H9 (cell line): ENCODE results near the gene GDI2. TPM values are rescaled to one million over a fixed set of nuclear protein-coding genes. Genes with fewer than 3 reads are reported as not detected.

ENCODE experiments used
- DNase-seq: peaks from one replicate; pipeline ENCODE4 v3.0.0-alpha.2; 2017
- H2AFZ ChIP-seq: one replicate; pipeline ENCODE4 v1.6.1; 2013; ENCODE audit warnings: mild to moderate bottlenecking, low read length, control low read depth, moderate library complexity
- H2AK5ac ChIP-seq: 2 replicates; pipeline ENCODE4 v1.6.1; 2013; ENCODE audit warnings: low read length, control low read depth, mixed read lengths; ENCODE audit not compliant: insufficient read length
- H2BK120ac ChIP-seq: one replicate; pipeline ENCODE4 v1.6.1; 2013; ENCODE audit warnings: low read depth, mild to moderate bottlenecking, low read length, control low read depth, inconsistent platforms; ENCODE audit not compliant: poor library complexity, severe bottlenecking
- H2BK12ac ChIP-seq: 2 replicates; pipeline ENCODE4 v1.6.1; 2013; ENCODE audit warnings: low read length, control low read depth, mixed read lengths, low read depth; ENCODE audit not compliant: insufficient read length
- H2BK15ac ChIP-seq: 2 replicates; pipeline ENCODE4 v1.6.1; 2013; ENCODE audit warnings: low read depth, low read length, control low read depth
- H2BK20ac ChIP-seq: one replicate; pipeline ENCODE4 v1.6.1; 2013; ENCODE audit warnings: low read depth, mild to moderate bottlenecking, low read length, control low read depth, inconsistent platforms; ENCODE audit not compliant: poor library complexity, severe bottlenecking
- H2BK5ac ChIP-seq: 2 replicates; pipeline ENCODE4 v1.6.1; 2013; ENCODE audit warnings: low read length, control low read depth, mixed read lengths; ENCODE audit not compliant: insufficient read length
- H3K14ac ChIP-seq: 2 replicates; pipeline ENCODE4 v1.6.1; 2013; ENCODE audit warnings: low read length, control low read depth; ENCODE audit not compliant: insufficient read depth
- H3K18ac ChIP-seq: 2 replicates; pipeline ENCODE4 v1.6.1; 2013; ENCODE audit warnings: low read depth, mild to moderate bottlenecking, mixed read lengths, low read length, control low read depth; ENCODE audit not compliant: insufficient read length
- H3K23ac ChIP-seq: 2 replicates; pipeline ENCODE4 v1.6.1; 2013; ENCODE audit warnings: low read length, control low read depth, mixed read lengths, low read depth; ENCODE audit not compliant: insufficient read length
- H3K23me2 ChIP-seq: 2 replicates; pipeline ENCODE4 v1.6.1; 2013; ENCODE audit warnings: low read depth, mild to moderate bottlenecking, mixed read lengths, low read length, control low read depth; ENCODE audit not compliant: insufficient read length, poor library complexity, severe bottlenecking
- H3K27ac ChIP-seq: 2 replicates; pipeline ENCODE4 v1.5.1; 2013; ENCODE audit warnings: low read length, control low read depth, mixed read lengths, low read depth; ENCODE audit not compliant: insufficient read length
- H3K27me3 ChIP-seq: 2 replicates; pipeline ENCODE4 v1.6.1; 2013; ENCODE audit warnings: low read length, control low read depth, inconsistent platforms; ENCODE audit not compliant: insufficient read depth
- H3K4ac ChIP-seq: 2 replicates; pipeline ENCODE4 v1.6.1; 2013; ENCODE audit warnings: low read depth, mild to moderate bottlenecking, control low read depth, inconsistent platforms, low read length, moderate library complexity
- H3K4me1 ChIP-seq: 2 replicates; pipeline ENCODE4 v1.6.1; 2013; ENCODE audit warnings: low read length, control low read depth, inconsistent platforms; ENCODE audit not compliant: insufficient read depth
- H3K4me2 ChIP-seq: 2 replicates; pipeline ENCODE4 v1.6.1; 2013; ENCODE audit warnings: low read length, control low read depth, mixed read lengths; ENCODE audit not compliant: insufficient read length, insufficient read depth
- H3K56ac ChIP-seq: 2 replicates; pipeline ENCODE4 v1.6.1; 2013; ENCODE audit warnings: low read depth, mild to moderate bottlenecking, mixed read lengths, low read length, control low read depth; ENCODE audit not compliant: insufficient read length
- H3K79me1 ChIP-seq: 2 replicates; pipeline ENCODE4 v1.6.1; 2013; ENCODE audit warnings: low read depth, mild to moderate bottlenecking, moderate library complexity, low read length, control low read depth, inconsistent platforms; ENCODE audit not compliant: insufficient read depth, poor library complexity, severe bottlenecking
- H3K79me2 ChIP-seq: 2 replicates; pipeline ENCODE4 v1.6.1; 2013; ENCODE audit warnings: low read length, control low read depth, inconsistent platforms; ENCODE audit not compliant: insufficient read depth
- H3K9ac ChIP-seq: 2 replicates; pipeline ENCODE4 v1.6.1; 2013; ENCODE audit warnings: low read length, control low read depth, mixed read lengths; ENCODE audit not compliant: insufficient read length; ENCODE audit errors: extremely low read depth
- H3K9me3 ChIP-seq: one replicate; pipeline ENCODE4 v1.6.1; 2013; ENCODE audit warnings: low read depth, low read length, inconsistent platforms; ENCODE audit not compliant: control insufficient read depth
- H3T11ph ChIP-seq: one replicate; pipeline ENCODE4 v1.6.1; 2013; ENCODE audit warnings: mild to moderate bottlenecking, low read length, control low read depth, inconsistent platforms
- H4K20me1 ChIP-seq: one replicate; pipeline ENCODE4 v1.6.1; 2013; ENCODE audit not compliant: control insufficient read depth, insufficient read length, insufficient read depth
- H4K5ac ChIP-seq: 2 replicates; pipeline ENCODE4 v1.6.1; 2013; ENCODE audit warnings: low read depth, mild to moderate bottlenecking, mixed read lengths, low read length, control low read depth; ENCODE audit not compliant: insufficient read length
- H4K8ac ChIP-seq: replicated peaks from 2 replicates; pipeline ENCODE4 v1.6.1; 2013; ENCODE audit warnings: low read length, control low read depth, mixed read lengths, low read depth; ENCODE audit not compliant: insufficient read length
- H4K91ac ChIP-seq: 2 replicates; pipeline ENCODE4 v1.6.1; 2013; ENCODE audit warnings: low read depth, mild to moderate bottlenecking, moderate library complexity, mixed read lengths, low read length, control low read depth; ENCODE audit not compliant: insufficient read length
- H3K27ac Mint-ChIP-seq, 3 experiments: 2 replicates in 2 of 3; 3 replicates in 1 of 3; pipeline ENCODE4 v1.8.0; 2020 to 2021; ENCODE audit warnings: mixed read lengths in 3 of 3, mild to moderate bottlenecking in 1 of 3, moderate library complexity in 1 of 3
- H3K27me3 Mint-ChIP-seq: 2 replicates; pipeline ENCODE4 v1.8.0; 2021; ENCODE audit warnings: low read depth, mild to moderate bottlenecking, moderate library complexity, mixed read lengths
- H3K36me3 Mint-ChIP-seq, 3 experiments: 2 replicates in 2 of 3; 3 replicates in 1 of 3; pipeline ENCODE4 v1.8.0; 2020 to 2021; ENCODE audit warnings: low read depth in 3 of 3, mixed read lengths in 3 of 3; ENCODE audit not compliant: insufficient read depth in 1 of 3
- H3K4me1 Mint-ChIP-seq, 2 experiments: 2 replicates each; pipeline ENCODE4 v1.8.0; 2020; ENCODE audit warnings: mixed read lengths in 2 of 2
- H3K4me3 Mint-ChIP-seq, 2 experiments: 2 replicates in 1 of 2; 3 replicates in 1 of 2; pipeline ENCODE4 v1.8.0; 2020 to 2021; ENCODE audit warnings: mild to moderate bottlenecking in 2 of 2, mixed read lengths in 2 of 2, moderate library complexity in 1 of 2
- H3K9me3 Mint-ChIP-seq, 2 experiments: 2 replicates in 1 of 2; 3 replicates in 1 of 2; pipeline ENCODE4 v1.8.0; 2020; ENCODE audit warnings: mild to moderate bottlenecking in 2 of 2, mixed read lengths in 2 of 2, moderate library complexity in 1 of 2
- CTCF ChIP-seq: fragments of 200-600 bp; sonication (generic); conservative IDR thresholded peaks from 3 replicates; pipeline ENCODE4 v1.8.0; 2021; ENCODE audit warnings: antibody characterized with exemption, mild to moderate bottlenecking
- WGBS: extraction: QIAGEN DNeasy Blood & Tissue Kit; methylation state at CpG from one replicate; pipeline ENCODE4 v1.1.7; 2013; ENCODE audit warnings: missing lambda C conversion rate, low lambda C conversion rate, mixed read lengths; ENCODE audit not compliant: insufficient read length; ENCODE audit errors: extremely low coverage; 5-methylcytosine and 5-hydroxymethylcytosine counted together
- total RNA-seq: library from RNA; stranded (reverse); gene quantifications from 2 replicates; pipeline ENCODE4 v1.2.1, GENCODE V29; 2021

The GDI2 gene
- total RNA-seq, 1 experiment from 2014 or later = 351 TPM

DNA sequence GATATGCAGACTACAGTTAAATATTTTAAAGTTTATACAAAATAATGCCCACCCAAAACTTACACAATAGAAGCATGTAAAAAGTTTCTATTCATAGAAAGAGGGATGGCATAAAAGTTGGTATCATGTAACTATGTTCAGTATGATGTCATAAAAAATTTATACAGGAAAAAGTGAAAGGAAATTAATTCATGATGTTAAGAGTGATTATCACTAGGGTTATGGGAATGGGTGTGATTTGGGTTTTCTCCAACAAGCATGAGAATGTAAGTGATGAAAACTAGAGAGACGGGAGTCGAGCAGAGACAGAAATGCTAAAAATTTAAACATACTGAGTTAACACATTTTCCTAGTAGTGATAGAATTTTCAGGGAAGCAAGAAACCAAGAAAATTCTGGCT lies 52.7 kb downstream of the GDI2 start:
- H2AFZ ChIP-seq = no peak overlapping the region
- no peaks in the 10 kb centered on the region for H3K23me2 ChIP-seq
- no peak overlapping the region for H3K4ac ChIP-seq
- TF ChIP-seq CTCF = no peak
- H3K27ac ChIP-seq = no peak overlapping the region
- no peaks in the 10 kb centered on the region for H3K27me3 Mint-ChIP-seq
- no peak overlapping the region for H3K4me3 Mint-ChIP-seq
- H3K9me3 Mint-ChIP-seq = no peaks in the 10 kb centered on the region
- no peak overlapping the region for H3K14ac ChIP-seq
- no peak overlapping the region for H3K4me2 ChIP-seq
- H3K9ac ChIP-seq = no peak overlapping the region
- H4K20me1 ChIP-seq = no peaks in the 10 kb centered on the region
- H2BK120ac ChIP-seq = no peak overlapping the region
- no peak overlapping the region for H2BK5ac ChIP-seq
- no peak overlapping the region for H2AK5ac ChIP-seq
- no peak overlapping the region for H4K8ac ChIP-seq
- peaks cover 5% of the 10 kb centered on the region in 2 experiments; a peak in 1 of 4 replicates for H3K4me1 Mint-ChIP-seq
- H2BK15ac ChIP-seq = no peak overlapping the region
- no peaks in the 10 kb centered on the region for H3K27me3 ChIP-seq
- no peak overlapping the region for H3T11ph ChIP-seq
- no peaks in the 10 kb centered on the region for H3K79me1 ChIP-seq
- no peak for DNase-seq
- H3K27ac Mint-ChIP-seq = peak overlapping the region in 1 of 3 experiments; percentile 22; a peak in 2 of 7 replicates
- no peaks in the 10 kb centered on the region for H3K4me1 ChIP-seq
- WGBS = no CpG with 5 or more reads among the region's 2 CpGs
- H3K79me2 ChIP-seq = no peaks in the 10 kb centered on the region
- H2BK12ac ChIP-seq = no peak overlapping the region
- no peak overlapping the region for H4K5ac ChIP-seq
- peaks cover 32 to 67% (median 65%) of the 10 kb centered on the region in 3 experiments for H3K36me3 Mint-ChIP-seq
- no peak overlapping the region for H3K23ac ChIP-seq
- H3K56ac ChIP-seq = no peak overlapping the region
- no peak overlapping the region for H2BK20ac ChIP-seq
- no peak overlapping the region for H4K91ac ChIP-seq
- no peaks in the 10 kb centered on the region for H3K9me3 ChIP-seq
- no peak overlapping the region for H3K18ac ChIP-seq
